Measurements from ENCODE around the gene JARID2.
A peak's percentile ranks its signal among the peaks of the same experiment; 100 is the strongest.

Gene JARID2

GRCh38 chr6:15387118-15387517, 141.2 kb downstream of the JARID2 start:
- FAIRE-seq (no peak), DNase-seq (ENCODE audit: extremely low spot score, insufficient read length, low read depth) (no peak)

- DNase-seq (ENCODE audit: extremely low spot score, insufficient read length, low read depth) (no peak), FAIRE-seq (no peak)
Observed at GRCh38 chr6:15389084-15389764, 143.4 kb downstream of the JARID2 start.

GRCh38 chr6:15389765-15390723, 144.2 kb downstream of the JARID2 start:
- DNase-seq (ENCODE audit: extremely low spot score, insufficient read length, low read depth) = no peak
- FAIRE-seq = peak; percentile 80

GRCh38 chr6:15391500-15391899, 145.6 kb downstream of the JARID2 start:
- DNase-seq (ENCODE audit: extremely low spot score, insufficient read length, low read depth) = no peak
- FAIRE-seq = no peak

GRCh38 chr6:15392182-15392581, 146.3 kb downstream of the JARID2 start:
- DNase-seq (ENCODE audit: extremely low spot score, insufficient read length, low read depth) (no peak), FAIRE-seq (no peak)

GRCh38 chr6:15393605-15394004, 147.7 kb downstream of the JARID2 start:
- FAIRE-seq (no peak), DNase-seq (ENCODE audit: extremely low spot score, insufficient read length, low read depth) (no peak)

- DNase-seq (ENCODE audit: extremely low spot score, insufficient read length, low read depth) (no peak), FAIRE-seq (no peak)
Observed at GRCh38 chr6:15395087-15395486, 149.2 kb downstream of the JARID2 start.

GRCh38 chr6:15396808-15397207, 150.9 kb downstream of the JARID2 start:
- FAIRE-seq (no peak), DNase-seq (ENCODE audit: extremely low spot score, insufficient read length, low read depth) (no peak)

- DNase-seq (ENCODE audit: extremely low spot score, insufficient read length, low read depth) (no peak), FAIRE-seq (peak; percentile 83)
Observed at GRCh38 chr6:15398633-15399275, 152.9 kb downstream of the JARID2 start.

GRCh38 chr6:15399641-15400470, 154.0 kb downstream of the JARID2 start:
- FAIRE-seq (no peak), DNase-seq (ENCODE audit: extremely low spot score, insufficient read length, low read depth) (no peak)

- FAIRE-seq = no peak
- DNase-seq (ENCODE audit: extremely low spot score, insufficient read length, low read depth) = no peak
Observed at GRCh38 chr6:15400572-15401004, 154.7 kb downstream of the JARID2 start.

GRCh38 chr6:15401120-15401519, 155.3 kb downstream of the JARID2 start:
- DNase-seq (ENCODE audit: extremely low spot score, insufficient read length, low read depth) = no peak
- FAIRE-seq = no peak

- no peak for DNase-seq (ENCODE audit: extremely low spot score, insufficient read length, low read depth)
- no peak for FAIRE-seq
Observed at GRCh38 chr6:15401769-15402250, 155.9 kb downstream of the JARID2 start.

- no peak for DNase-seq (ENCODE audit: extremely low spot score, insufficient read length, low read depth)
- no peak for FAIRE-seq
Observed at GRCh38 chr6:15402406-15403045, 156.7 kb downstream of the JARID2 start.

- FAIRE-seq (no peak), DNase-seq (ENCODE audit: extremely low spot score, insufficient read length, low read depth) (no peak)
Observed at GRCh38 chr6:15403094-15403755, 157.4 kb downstream of the JARID2 start.

GRCh38 chr6:15404685-15404980, 158.8 kb downstream of the JARID2 start:
- no peak for FAIRE-seq
- DNase-seq (ENCODE audit: extremely low spot score, insufficient read length, low read depth) = no peak

- FAIRE-seq (no peak), DNase-seq (ENCODE audit: extremely low spot score, insufficient read length, low read depth) (no peak)
Observed at GRCh38 chr6:15405129-15406068, 159.5 kb downstream of the JARID2 start.

- no peak for DNase-seq (ENCODE audit: extremely low spot score, insufficient read length, low read depth)
- FAIRE-seq = no peak
Observed at GRCh38 chr6:15406452-15406851, 160.6 kb downstream of the JARID2 start.

Data from GM18507 (cell line).